Calu3 (cell line): ENCODE data around the gene OR52A1. TPM values are rescaled to one million over a fixed set of nuclear protein-coding genes. Genes with fewer than 3 reads are reported as not detected.
A peak's percentile ranks its signal among the peaks of the same experiment; 100 is the strongest.

Experiments
- BruUV-seq: library from RNA; stranded (reverse); fragments of 400-500 nt; replicated peaks from 2 replicates; lab custom pipeline; 2021; lab: Mats Ljungman, UMichigan
- CTCF ChIA-PET: fragments of 300-600 bp; sonication (Branson Sonifier 250); formaldehyde crosslinking; loops from one replicate; lab custom pipeline; 2022; ENCODE audit warnings: antibody characterized with exemption; lab: Charles Lee
- DNase-seq: peaks from one replicate; pipeline ENCODE4 v3.0.0; 2022
- H3K27ac Mint-ChIP-seq: one replicate; pipeline ENCODE4 v1.8.0; 2022; ENCODE audit warnings: mixed read lengths; ENCODE audit not compliant: unreplicated experiment
- H3K27me3 Mint-ChIP-seq: one replicate; pipeline ENCODE4 v1.8.0; 2022; ENCODE audit warnings: mixed read lengths; ENCODE audit not compliant: unreplicated experiment
- H3K36me3 Mint-ChIP-seq: one replicate; pipeline ENCODE4 v1.8.0; 2022; ENCODE audit warnings: mild to moderate bottlenecking, moderate library complexity, mixed read lengths; ENCODE audit not compliant: insufficient read depth, unreplicated experiment
- H3K4me1 Mint-ChIP-seq: one replicate; pipeline ENCODE4 v1.8.0; 2022; ENCODE audit warnings: mild to moderate bottlenecking, low read depth, mixed read lengths; ENCODE audit not compliant: unreplicated experiment
- H3K4me3 Mint-ChIP-seq: one replicate; pipeline ENCODE4 v1.8.0; 2022; ENCODE audit warnings: mild to moderate bottlenecking, low read depth, moderate library complexity, mixed read lengths; ENCODE audit not compliant: unreplicated experiment
- H3K9me3 Mint-ChIP-seq: one replicate; pipeline ENCODE4 v1.8.0; 2022; ENCODE audit warnings: low read depth, mixed read lengths; ENCODE audit not compliant: unreplicated experiment
- CTCF ChIP-seq: fragments of 200-600 bp; IDR thresholded peaks from one replicate; pipeline ENCODE4 v1.8.0; 2022; ENCODE audit warnings: antibody characterized with exemption; ENCODE audit not compliant: unreplicated experiment
- intact Hi-C: fragments of 100-400 bp; cut with micrococcal nuclease; formaldehyde crosslinking; loops from one replicate; pipeline ENCODE4 v1.10.0; 2022; ENCODE audit not compliant: unreplicated experiment
- total RNA-seq: library from RNA; stranded (reverse); gene quantifications from 2 replicates; pipeline ENCODE4 v1.2.3, GENCODE V29; 2022

The OR52A1 gene
- total RNA-seq, 1 experiment from 2014 or later: not detected

- no peak for TF ChIP-seq CTCF
- Mint-ChIP-seq H3K4me3 (no peak overlapping the region), H3K9me3 (no peaks in the 10 kb centered on the region), H3K27me3 (peaks cover 9% of the 10 kb centered on the region), H3K36me3 (no peaks in the 10 kb centered on the region), H3K27ac (no peak overlapping the region), H3K4me1 (no peaks in the 10 kb centered on the region)
- DNase-seq: no peak
- CTCF ChIA-PET: no interaction called here
- BruUV-seq: no TSS peak
- intact Hi-C loops: no loop called here
Measured at GRCh38 chr11:5129457-5129877, 25.1 kb downstream of the OR52A1 start.

DNA sequence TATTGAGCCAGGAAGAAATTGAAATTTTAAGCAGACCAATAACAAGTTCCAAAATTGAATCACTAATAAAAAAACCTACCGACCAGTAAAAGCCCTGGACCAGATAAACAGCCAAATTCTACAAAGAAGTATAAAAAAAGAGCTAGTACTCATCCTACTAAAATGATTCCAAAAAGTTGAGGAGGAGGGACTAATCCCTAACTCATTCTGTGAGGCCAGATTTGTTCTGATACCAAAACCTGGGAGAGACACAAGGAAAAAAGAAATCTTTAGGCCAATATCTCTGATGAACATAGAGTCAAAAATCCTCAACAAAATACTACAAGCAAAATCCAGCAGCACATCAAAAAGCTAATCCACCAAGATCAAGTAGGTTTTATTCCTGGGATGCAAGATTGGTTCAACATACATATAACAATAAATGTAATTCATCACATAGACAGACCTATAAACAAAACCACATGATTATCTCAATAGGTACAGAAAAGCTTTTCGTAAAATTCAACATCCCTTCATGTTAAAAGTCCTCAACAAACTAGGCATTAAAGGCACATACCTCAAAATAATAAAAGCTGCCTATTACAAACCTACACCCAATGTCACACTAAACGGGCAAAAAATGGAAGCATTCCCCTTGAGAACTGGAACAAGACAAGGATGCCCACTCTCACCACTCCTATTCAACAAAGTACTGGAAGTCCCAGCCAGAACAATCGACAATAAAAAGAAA, 29.5 kb downstream of the OR52A1 start:
- no peak for TF ChIP-seq CTCF

GRCh38 chr11:5123802-5124521, 30.6 kb downstream of the OR52A1 start:
- Mint-ChIP-seq H3K4me3 (no peak overlapping the region), H3K27me3 (peaks cover 23% of the 10 kb centered on the region), H3K36me3 (no peaks in the 10 kb centered on the region), H3K27ac (no peak overlapping the region), H3K9me3 (no peaks in the 10 kb centered on the region), H3K4me1 (no peaks in the 10 kb centered on the region)
- BruUV-seq: no TSS peak
- intact Hi-C loops: loop anchor here (1.0 to 5.0 kb wide), 5 partner anchors 167 to 1228 kb away; partner anchors contain the start of genes OR52E5 and OR52N2
- CTCF ChIA-PET: no interaction called here
- peak; percentile 68 for DNase-seq
- peak; percentile 54 for TF ChIP-seq CTCF

More for the DNA sequence above, 29.5 kb downstream of the OR52A1 start:
- H3K36me3 Mint-ChIP-seq: no peaks in the 10 kb centered on the region
- H3K27me3 Mint-ChIP-seq: peaks cover 23% of the 10 kb centered on the region
- no peaks in the 10 kb centered on the region for H3K9me3 Mint-ChIP-seq
- H3K4me3 Mint-ChIP-seq: no peak overlapping the region
- no peak for DNase-seq
- BruUV-seq: no TSS peak
- H3K27ac Mint-ChIP-seq: no peak overlapping the region
- CTCF ChIA-PET: interaction anchor here (0.6 kb wide), 1 partner anchor 80 kb away, joined by 3 read pairs; no protein-coding TSS in a partner anchor
- intact Hi-C loops: loop anchor here (1.0 to 5.0 kb wide), 5 partner anchors 166 to 1227 kb away; partner anchors contain the start of genes OR52E5 and OR52N2
- H3K4me1 Mint-ChIP-seq: no peaks in the 10 kb centered on the region

- Mint-ChIP-seq H3K27me3 (peaks cover 9% of the 10 kb centered on the region), H3K4me1 (no peaks in the 10 kb centered on the region), H3K27ac (no peak overlapping the region), H3K36me3 (no peaks in the 10 kb centered on the region), H3K9me3 (peaks cover under 1% of the 10 kb centered on the region), H3K4me3 (no peak overlapping the region)
- TF ChIP-seq CTCF: no peak
- no TSS peak for BruUV-seq
- intact Hi-C loops: no loop called here
- DNase-seq: no peak
- CTCF ChIA-PET: no interaction called here
Measured at GRCh38 chr11:5118893-5119292, 35.7 kb downstream of the OR52A1 start.
